Measurements from ENCODE around the gene SLC41A3. TPM values are rescaled to one million over a fixed set of nuclear protein-coding genes. Genes with fewer than 3 reads are reported as not detected.

Gene SLC41A3
- total RNA-seq, 1 donor from 2014 or later: 22.9 TPM

Other genes with a start within 250 kb of the SLC41A3 start
- gene ROPN1B, start 114.9 kb downstream of the SLC41A3 start, total RNA-seq: not detected
- gene ALDH1L1, start 96.5 kb upstream of the SLC41A3 start, total RNA-seq: 4.5 TPM